HepG2 (cell line): ENCODE data around the gene MAP3K19. TPM values are rescaled to one million over a fixed set of nuclear protein-coding genes. Genes with fewer than 3 reads are reported as not detected.

ENCODE experiments used
- AFF4 ChIP-seq: sonication (generic); formaldehyde crosslinking; IDR thresholded peaks from 2 replicates; pipeline ENCODE4 v1.4.0; 2020; ENCODE audit warnings: missing genetic modification reagents
- KLF9 ChIP-seq: IDR thresholded peaks from 2 replicates; pipeline ENCODE4 v1.6.1; 2016; ENCODE audit warnings: low read depth
- SIX1 ChIP-seq: sonication (generic); formaldehyde crosslinking; IDR thresholded peaks from 2 replicates; pipeline ENCODE4 v1.4.0; 2020; ENCODE audit warnings: missing genetic modification reagents, borderline replicate concordance
- ZBTB4 ChIP-seq: sonication (generic); formaldehyde crosslinking; IDR thresholded peaks from 2 replicates; pipeline ENCODE4 v1.4.0; 2020; ENCODE audit warnings: missing genetic modification reagents, mild to moderate bottlenecking, borderline replicate concordance
- polyA plus RNA-seq, 8 experiments: library from polyadenylated mRNA; depleted of rRNA in 3 of 8; stranded (reverse) in 7 of 8; unstranded in 1 of 8; fragments of >200 nt; fragmentation: Illumina TruSeq in 4 of 8; extraction: Trizol in 4 of 8; gene quantifications; 2 replicates each; pipeline versions ENCODE4 v1.2.1 to v1.2.3, GENCODE V29; 2011 to 2016; ENCODE audit warnings: low read depth in 4 of 8, missing spikeins in 1 of 8, mixed read lengths in 1 of 8; ENCODE audit not compliant: insufficient read depth in 1 of 8
- total RNA-seq, 5 experiments: library from RNA; depleted of rRNA; stranded (reverse); fragments of >200 nt; fragmentation: Illumina TruSeq; extraction: Trizol; gene quantifications; 2 replicates each; pipeline ENCODE4 v1.2.3, GENCODE V29; 2016; ENCODE audit warnings: low read depth in 1 of 5
- TF ChIP-seq, protein P1 (sequence below): sonication (generic); formaldehyde crosslinking; IDR thresholded peaks from 2 replicates; pipeline ENCODE4 v1.4.0; 2020; ENCODE audit warnings: missing genetic modification reagents
- TF ChIP-seq, protein P2 (sequence below), 2 experiments: IDR thresholded peaks; 2 replicates each; pipeline ENCODE4 v1.6.1; 2011 to 2012; ENCODE audit warnings: low read length in 2 of 2, borderline replicate concordance in 1 of 2, low read depth in 1 of 2, mild to moderate bottlenecking in 1 of 2, moderate library complexity in 1 of 2

The MAP3K19 gene
- total and polyA plus RNA-seq, 2 of the 13 experiments (the other 11 are each of a cell fraction or from before 2014, with no cell fraction given): not detected

- TF ChIP-seq ZBTB4: peak; percentile 69; the same call in 1 of the 2 replicates
- no peak; the same call in 1 of the 2 replicates for TF ChIP-seq KLF9 (CRISPR knock-in tag)
- peak; percentile 79; the same call in 1 of the 2 replicates for TF ChIP-seq AFF4 (CRISPR knock-in tag)
- TF ChIP-seq, protein P1, sequence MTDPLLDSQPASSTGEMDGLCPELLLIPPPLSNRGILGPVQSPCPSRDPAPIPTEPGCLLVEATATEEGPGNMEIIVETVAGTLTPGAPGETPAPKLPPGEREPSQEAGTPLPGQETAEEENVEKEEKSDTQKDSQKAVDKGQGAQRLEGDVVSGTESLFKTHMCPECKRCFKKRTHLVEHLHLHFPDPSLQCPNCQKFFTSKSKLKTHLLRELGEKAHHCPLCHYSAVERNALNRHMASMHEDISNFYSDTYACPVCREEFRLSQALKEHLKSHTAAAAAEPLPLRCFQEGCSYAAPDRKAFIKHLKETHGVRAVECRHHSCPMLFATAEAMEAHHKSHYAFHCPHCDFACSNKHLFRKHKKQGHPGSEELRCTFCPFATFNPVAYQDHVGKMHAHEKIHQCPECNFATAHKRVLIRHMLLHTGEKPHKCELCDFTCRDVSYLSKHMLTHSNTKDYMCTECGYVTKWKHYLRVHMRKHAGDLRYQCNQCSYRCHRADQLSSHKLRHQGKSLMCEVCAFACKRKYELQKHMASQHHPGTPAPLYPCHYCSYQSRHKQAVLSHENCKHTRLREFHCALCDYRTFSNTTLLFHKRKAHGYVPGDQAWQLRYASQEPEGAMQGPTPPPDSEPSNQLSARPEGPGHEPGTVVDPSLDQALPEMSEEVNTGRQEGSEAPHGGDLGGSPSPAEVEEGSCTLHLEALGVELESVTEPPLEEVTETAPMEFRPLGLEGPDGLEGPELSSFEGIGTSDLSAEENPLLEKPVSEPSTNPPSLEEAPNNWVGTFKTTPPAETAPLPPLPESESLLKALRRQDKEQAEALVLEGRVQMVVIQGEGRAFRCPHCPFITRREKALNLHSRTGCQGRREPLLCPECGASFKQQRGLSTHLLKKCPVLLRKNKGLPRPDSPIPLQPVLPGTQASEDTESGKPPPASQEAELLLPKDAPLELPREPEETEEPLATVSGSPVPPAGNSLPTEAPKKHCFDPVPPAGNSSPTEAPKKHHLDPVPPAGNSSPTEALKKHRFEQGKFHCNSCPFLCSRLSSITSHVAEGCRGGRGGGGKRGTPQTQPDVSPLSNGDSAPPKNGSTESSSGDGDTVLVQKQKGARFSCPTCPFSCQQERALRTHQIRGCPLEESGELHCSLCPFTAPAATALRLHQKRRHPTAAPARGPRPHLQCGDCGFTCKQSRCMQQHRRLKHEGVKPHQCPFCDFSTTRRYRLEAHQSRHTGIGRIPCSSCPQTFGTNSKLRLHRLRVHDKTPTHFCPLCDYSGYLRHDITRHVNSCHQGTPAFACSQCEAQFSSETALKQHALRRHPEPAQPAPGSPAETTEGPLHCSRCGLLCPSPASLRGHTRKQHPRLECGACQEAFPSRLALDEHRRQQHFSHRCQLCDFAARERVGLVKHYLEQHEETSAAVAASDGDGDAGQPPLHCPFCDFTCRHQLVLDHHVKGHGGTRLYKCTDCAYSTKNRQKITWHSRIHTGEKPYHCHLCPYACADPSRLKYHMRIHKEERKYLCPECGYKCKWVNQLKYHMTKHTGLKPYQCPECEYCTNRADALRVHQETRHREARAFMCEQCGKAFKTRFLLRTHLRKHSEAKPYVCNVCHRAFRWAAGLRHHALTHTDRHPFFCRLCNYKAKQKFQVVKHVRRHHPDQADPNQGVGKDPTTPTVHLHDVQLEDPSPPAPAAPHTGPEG (CRISPR knock-in tag): no peak
- TF ChIP-seq, protein P2, sequence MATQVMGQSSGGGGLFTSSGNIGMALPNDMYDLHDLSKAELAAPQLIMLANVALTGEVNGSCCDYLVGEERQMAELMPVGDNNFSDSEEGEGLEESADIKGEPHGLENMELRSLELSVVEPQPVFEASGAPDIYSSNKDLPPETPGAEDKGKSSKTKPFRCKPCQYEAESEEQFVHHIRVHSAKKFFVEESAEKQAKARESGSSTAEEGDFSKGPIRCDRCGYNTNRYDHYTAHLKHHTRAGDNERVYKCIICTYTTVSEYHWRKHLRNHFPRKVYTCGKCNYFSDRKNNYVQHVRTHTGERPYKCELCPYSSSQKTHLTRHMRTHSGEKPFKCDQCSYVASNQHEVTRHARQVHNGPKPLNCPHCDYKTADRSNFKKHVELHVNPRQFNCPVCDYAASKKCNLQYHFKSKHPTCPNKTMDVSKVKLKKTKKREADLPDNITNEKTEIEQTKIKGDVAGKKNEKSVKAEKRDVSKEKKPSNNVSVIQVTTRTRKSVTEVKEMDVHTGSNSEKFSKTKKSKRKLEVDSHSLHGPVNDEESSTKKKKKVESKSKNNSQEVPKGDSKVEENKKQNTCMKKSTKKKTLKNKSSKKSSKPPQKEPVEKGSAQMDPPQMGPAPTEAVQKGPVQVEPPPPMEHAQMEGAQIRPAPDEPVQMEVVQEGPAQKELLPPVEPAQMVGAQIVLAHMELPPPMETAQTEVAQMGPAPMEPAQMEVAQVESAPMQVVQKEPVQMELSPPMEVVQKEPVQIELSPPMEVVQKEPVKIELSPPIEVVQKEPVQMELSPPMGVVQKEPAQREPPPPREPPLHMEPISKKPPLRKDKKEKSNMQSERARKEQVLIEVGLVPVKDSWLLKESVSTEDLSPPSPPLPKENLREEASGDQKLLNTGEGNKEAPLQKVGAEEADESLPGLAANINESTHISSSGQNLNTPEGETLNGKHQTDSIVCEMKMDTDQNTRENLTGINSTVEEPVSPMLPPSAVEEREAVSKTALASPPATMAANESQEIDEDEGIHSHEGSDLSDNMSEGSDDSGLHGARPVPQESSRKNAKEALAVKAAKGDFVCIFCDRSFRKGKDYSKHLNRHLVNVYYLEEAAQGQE (IDR thresholded peaks at IDR 0.05; ENCODE audit: borderline replicate concordance in 1 of 2, low read depth in 1 of 2, low read length in 2 of 2): peak in 1 of 2 experiments; percentile 54; a peak in 2 of 4 replicates
- no peak; the same call in 1 of the 2 replicates for TF ChIP-seq SIX1
Observed at GRCh38 chr2:135052042-135052876, 5.0 kb upstream of the MAP3K19 start, which contains the start of gene RAB3GAP1 (continued).
